Liver (tissue), 3 donors: ENCODE results near the gene NEDD4.

Experiments used
- EGR1 ChIP-seq, 2 donors: IDR thresholded peaks; 2 replicates each; pipeline ENCODE4 v1.6.1; 2016 to 2018; ENCODE audit warnings: antibody characterized with exemption in 2 of 2, low read depth in 2 of 2
- FOXA2 ChIP-seq: IDR thresholded peaks from 2 replicates; pipeline ENCODE4 v1.6.1; 2016; ENCODE audit warnings: antibody characterized with exemption
- HNF4A ChIP-seq, 2 donors: conservative IDR thresholded peaks; 2 replicates each; pipeline ENCODE4 v1.6.1; 2016; ENCODE audit warnings: antibody characterized with exemption in 2 of 2, mild to moderate bottlenecking in 2 of 2
- JUND ChIP-seq, 2 donors: IDR thresholded peaks; 2 replicates each; pipeline ENCODE4 v1.6.1; 2016; ENCODE audit warnings: antibody characterized with exemption in 2 of 2
- RAD21 ChIP-seq, 2 donors: IDR thresholded peaks; 2 replicates each; pipeline ENCODE4 v1.6.1; 2016; ENCODE audit warnings: antibody characterized with exemption in 2 of 2, mild to moderate bottlenecking in 2 of 2
- RXRA ChIP-seq, 2 donors: IDR thresholded peaks; 2 replicates each; pipeline ENCODE4 v1.6.1; 2017 to 2018; ENCODE audit warnings: antibody characterized with exemption in 2 of 2, mild to moderate bottlenecking in 1 of 2
- SP1 ChIP-seq: IDR thresholded peaks from 2 replicates; pipeline ENCODE4 v1.6.1; 2018; ENCODE audit warnings: antibody characterized with exemption, mild to moderate bottlenecking
- TAF1 ChIP-seq: conservative IDR thresholded peaks from 2 replicates; pipeline ENCODE4 v1.6.1; 2016; ENCODE audit warnings: antibody characterized with exemption, mild to moderate bottlenecking
- YY1 ChIP-seq: IDR thresholded peaks from 2 replicates; pipeline ENCODE4 v1.6.1; 2016; ENCODE audit warnings: antibody characterized with exemption, mild to moderate bottlenecking
- TF ChIP-seq, protein P1 (sequence below): fragments of 150-350 bp; IDR thresholded peaks from 2 replicates; pipeline ENCODE4 v1.5.1; 2017; ENCODE audit warnings: improper control_type of control experiment, low read depth, low read length; ENCODE audit not compliant: missing input control
- TF ChIP-seq, protein P2 (sequence below): IDR thresholded peaks from 2 replicates; pipeline ENCODE4 v1.6.1; 2016; ENCODE audit warnings: antibody characterized with exemption
- TF ChIP-seq, protein P3 (sequence below): IDR thresholded peaks from 2 replicates; pipeline ENCODE4 v1.6.1; 2016; ENCODE audit warnings: antibody characterized with exemption, mild to moderate bottlenecking
- TF ChIP-seq, protein P4 (sequence below): IDR thresholded peaks from 2 replicates; pipeline ENCODE4 v1.6.1; 2016; ENCODE audit warnings: antibody characterized with exemption
- TF ChIP-seq, protein P5 (sequence below): IDR thresholded peaks from 2 replicates; pipeline ENCODE4 v1.6.1; 2016; ENCODE audit warnings: antibody characterized with exemption
- donor health status: healthy.
- donor health status: healthy.

DNA sequence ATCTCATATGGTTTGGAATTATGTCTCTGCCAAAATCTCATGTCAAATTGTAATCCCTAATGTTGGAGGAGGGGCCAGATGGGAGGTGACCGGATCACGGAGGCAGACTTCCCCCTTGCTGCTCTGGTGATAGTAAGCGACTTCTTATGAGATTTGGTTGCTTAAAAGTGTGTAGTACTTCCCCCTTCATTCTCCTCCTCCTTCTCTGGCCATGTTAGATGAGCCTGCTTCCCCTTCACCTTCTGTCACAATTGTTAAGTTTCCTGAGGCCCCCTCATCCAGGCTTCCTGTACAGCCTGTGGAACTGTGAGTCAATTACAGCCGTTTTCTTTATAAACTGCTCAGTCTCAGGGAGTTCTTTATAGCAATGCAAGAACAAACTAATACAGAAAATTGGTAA, 51.1 kb downstream of the NEDD4 start:
- TF ChIP-seq TAF1 (no peak), RAD21 (IDR thresholded peaks at IDR 0.05) (no peak), JUND (IDR thresholded peaks at IDR 0.05) (no peak), YY1 (no peak), FOXA2 (no peak), RXRA (IDR thresholded peaks at IDR 0.05) (no peak), HNF4A (conservative IDR thresholded peaks at IDR 0.05) (no peak), SP1 (no peak), EGR1 (IDR thresholded peaks at IDR 0.05; ENCODE audit: low read depth in 2 of 2) (no peak)
- TF ChIP-seq, protein P1, sequence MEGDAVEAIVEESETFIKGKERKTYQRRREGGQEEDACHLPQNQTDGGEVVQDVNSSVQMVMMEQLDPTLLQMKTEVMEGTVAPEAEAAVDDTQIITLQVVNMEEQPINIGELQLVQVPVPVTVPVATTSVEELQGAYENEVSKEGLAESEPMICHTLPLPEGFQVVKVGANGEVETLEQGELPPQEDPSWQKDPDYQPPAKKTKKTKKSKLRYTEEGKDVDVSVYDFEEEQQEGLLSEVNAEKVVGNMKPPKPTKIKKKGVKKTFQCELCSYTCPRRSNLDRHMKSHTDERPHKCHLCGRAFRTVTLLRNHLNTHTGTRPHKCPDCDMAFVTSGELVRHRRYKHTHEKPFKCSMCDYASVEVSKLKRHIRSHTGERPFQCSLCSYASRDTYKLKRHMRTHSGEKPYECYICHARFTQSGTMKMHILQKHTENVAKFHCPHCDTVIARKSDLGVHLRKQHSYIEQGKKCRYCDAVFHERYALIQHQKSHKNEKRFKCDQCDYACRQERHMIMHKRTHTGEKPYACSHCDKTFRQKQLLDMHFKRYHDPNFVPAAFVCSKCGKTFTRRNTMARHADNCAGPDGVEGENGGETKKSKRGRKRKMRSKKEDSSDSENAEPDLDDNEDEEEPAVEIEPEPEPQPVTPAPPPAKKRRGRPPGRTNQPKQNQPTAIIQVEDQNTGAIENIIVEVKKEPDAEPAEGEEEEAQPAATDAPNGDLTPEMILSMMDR: no peak
- TF ChIP-seq, protein P2, sequence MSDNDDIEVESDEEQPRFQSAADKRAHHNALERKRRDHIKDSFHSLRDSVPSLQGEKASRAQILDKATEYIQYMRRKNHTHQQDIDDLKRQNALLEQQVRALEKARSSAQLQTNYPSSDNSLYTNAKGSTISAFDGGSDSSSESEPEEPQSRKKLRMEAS: no peak
- TF ChIP-seq, protein P3, sequence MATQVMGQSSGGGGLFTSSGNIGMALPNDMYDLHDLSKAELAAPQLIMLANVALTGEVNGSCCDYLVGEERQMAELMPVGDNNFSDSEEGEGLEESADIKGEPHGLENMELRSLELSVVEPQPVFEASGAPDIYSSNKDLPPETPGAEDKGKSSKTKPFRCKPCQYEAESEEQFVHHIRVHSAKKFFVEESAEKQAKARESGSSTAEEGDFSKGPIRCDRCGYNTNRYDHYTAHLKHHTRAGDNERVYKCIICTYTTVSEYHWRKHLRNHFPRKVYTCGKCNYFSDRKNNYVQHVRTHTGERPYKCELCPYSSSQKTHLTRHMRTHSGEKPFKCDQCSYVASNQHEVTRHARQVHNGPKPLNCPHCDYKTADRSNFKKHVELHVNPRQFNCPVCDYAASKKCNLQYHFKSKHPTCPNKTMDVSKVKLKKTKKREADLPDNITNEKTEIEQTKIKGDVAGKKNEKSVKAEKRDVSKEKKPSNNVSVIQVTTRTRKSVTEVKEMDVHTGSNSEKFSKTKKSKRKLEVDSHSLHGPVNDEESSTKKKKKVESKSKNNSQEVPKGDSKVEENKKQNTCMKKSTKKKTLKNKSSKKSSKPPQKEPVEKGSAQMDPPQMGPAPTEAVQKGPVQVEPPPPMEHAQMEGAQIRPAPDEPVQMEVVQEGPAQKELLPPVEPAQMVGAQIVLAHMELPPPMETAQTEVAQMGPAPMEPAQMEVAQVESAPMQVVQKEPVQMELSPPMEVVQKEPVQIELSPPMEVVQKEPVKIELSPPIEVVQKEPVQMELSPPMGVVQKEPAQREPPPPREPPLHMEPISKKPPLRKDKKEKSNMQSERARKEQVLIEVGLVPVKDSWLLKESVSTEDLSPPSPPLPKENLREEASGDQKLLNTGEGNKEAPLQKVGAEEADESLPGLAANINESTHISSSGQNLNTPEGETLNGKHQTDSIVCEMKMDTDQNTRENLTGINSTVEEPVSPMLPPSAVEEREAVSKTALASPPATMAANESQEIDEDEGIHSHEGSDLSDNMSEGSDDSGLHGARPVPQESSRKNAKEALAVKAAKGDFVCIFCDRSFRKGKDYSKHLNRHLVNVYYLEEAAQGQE: no peak
- TF ChIP-seq, protein P4, sequence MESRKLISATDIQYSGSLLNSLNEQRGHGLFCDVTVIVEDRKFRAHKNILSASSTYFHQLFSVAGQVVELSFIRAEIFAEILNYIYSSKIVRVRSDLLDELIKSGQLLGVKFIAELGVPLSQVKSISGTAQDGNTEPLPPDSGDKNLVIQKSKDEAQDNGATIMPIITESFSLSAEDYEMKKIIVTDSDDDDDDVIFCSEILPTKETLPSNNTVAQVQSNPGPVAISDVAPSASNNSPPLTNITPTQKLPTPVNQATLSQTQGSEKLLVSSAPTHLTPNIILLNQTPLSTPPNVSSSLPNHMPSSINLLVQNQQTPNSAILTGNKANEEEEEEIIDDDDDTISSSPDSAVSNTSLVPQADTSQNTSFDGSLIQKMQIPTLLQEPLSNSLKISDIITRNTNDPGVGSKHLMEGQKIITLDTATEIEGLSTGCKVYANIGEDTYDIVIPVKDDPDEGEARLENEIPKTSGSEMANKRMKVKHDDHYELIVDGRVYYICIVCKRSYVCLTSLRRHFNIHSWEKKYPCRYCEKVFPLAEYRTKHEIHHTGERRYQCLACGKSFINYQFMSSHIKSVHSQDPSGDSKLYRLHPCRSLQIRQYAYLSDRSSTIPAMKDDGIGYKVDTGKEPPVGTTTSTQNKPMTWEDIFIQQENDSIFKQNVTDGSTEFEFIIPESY: no peak
- TF ChIP-seq, protein P5, sequence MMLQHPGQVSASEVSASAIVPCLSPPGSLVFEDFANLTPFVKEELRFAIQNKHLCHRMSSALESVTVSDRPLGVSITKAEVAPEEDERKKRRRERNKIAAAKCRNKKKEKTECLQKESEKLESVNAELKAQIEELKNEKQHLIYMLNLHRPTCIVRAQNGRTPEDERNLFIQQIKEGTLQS: no peak
